ENCODE results near the gene UNC80. TPM values are rescaled to one million over a fixed set of nuclear protein-coding genes. Genes with fewer than 3 reads are reported as not detected.

The UNC80 gene, protein sequence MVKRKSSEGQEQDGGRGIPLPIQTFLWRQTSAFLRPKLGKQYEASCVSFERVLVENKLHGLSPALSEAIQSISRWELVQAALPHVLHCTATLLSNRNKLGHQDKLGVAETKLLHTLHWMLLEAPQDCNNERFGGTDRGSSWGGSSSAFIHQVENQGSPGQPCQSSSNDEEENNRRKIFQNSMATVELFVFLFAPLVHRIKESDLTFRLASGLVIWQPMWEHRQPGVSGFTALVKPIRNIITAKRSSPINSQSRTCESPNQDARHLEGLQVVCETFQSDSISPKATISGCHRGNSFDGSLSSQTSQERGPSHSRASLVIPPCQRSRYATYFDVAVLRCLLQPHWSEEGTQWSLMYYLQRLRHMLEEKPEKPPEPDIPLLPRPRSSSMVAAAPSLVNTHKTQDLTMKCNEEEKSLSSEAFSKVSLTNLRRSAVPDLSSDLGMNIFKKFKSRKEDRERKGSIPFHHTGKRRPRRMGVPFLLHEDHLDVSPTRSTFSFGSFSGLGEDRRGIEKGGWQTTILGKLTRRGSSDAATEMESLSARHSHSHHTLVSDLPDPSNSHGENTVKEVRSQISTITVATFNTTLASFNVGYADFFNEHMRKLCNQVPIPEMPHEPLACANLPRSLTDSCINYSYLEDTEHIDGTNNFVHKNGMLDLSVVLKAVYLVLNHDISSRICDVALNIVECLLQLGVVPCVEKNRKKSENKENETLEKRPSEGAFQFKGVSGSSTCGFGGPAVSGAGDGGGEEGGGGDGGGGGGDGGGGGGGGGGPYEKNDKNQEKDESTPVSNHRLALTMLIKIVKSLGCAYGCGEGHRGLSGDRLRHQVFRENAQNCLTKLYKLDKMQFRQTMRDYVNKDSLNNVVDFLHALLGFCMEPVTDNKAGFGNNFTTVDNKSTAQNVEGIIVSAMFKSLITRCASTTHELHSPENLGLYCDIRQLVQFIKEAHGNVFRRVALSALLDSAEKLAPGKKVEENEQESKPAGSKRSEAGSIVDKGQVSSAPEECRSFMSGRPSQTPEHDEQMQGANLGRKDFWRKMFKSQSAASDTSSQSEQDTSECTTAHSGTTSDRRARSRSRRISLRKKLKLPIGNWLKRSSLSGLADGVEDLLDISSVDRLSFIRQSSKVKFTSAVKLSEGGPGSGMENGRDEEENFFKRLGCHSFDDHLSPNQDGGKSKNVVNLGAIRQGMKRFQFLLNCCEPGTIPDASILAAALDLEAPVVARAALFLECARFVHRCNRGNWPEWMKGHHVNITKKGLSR (N-terminal part only)
- not detected in 2 replicates for total RNA-seq
- not detected in 2 replicates for polyA plus RNA-seq
- polyA plus RNA-seq (2011; cell fraction: cytosol; rRNA removed): not detected in 2 replicates
- 0.01 TPM in 1 of 2 replicates, not detected in the other for polyA plus RNA-seq (2011; cell fraction: nucleus; rRNA removed)
- polyA plus RNA-seq (2012): not detected in 2 replicates
- not detected in 2 replicates for polyA minus RNA-seq
- not detected for polyA minus RNA-seq (2011; cell fraction: cytosol; rRNA and poly(A)+ RNA removed)
- polyA minus RNA-seq (2011; cell fraction: nucleus; rRNA and poly(A)+ RNA removed): not detected in 2 replicates
- percentile 0 among the genes with signal in this experiment for Bru-seq, nascent RNA
- BruChase-seq, experiment 1, labeled RNA remaining after a 6-hour chase: percentile 10 among the genes with signal in this experiment
- percentile 8 among the genes with signal in this experiment for BruChase-seq, experiment 2, labeled RNA remaining after a 2-hour chase
- long read RNA-seq: 0 reads

DNA sequence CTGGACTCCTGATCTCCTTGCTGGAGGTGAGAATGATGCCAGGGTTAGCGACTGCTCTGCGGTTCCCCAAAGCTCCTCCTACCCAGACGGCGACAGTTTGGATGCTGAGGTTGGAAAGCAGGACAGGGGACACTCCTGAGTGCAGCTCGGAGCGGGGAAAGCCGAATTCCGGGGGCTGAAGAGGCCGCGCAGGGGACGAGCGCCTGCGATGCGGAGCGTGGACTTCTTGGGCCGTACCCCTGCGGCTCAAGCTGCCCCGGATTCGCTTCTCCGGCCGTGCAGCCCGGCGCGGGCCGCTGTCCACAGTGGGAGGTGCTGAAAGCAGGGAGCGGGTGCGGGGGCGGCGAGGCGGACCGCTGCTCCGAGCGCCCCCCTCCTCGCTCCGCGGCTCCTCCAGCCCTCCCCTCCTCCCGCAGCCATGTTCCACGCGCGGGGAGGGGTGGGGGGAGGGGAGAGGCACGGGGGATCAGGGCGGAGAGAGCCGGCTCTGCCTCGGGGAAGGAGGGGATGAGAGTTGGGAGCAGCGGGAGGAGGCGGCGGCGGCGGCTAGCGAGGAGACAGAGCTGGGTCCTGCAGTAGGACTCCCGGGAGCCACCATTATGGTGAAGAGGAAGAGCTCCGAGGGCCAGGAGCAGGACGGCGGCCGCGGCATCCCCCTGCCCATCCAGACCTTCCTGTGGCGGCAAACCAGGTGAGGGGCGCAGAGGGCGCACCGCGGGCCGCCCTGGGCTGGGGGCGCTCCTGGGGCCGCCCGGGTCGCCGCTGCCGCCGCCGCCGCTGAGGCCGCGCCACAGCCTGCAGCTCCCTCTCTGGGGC is at the start of gene UNC80:
Gene UNC80 (plus strand): TSS at position 359 of the 816 bp plus-strand sequence. CDS start 241 bp downstream, at position 600.
- peak within 1 kb of the TSS; percentile 47 for H2AFZ ChIP-seq (ENCODE audit: low read depth, low read length)
- no peaks in the 10 kb centered on the region for H3K79me2 ChIP-seq (ENCODE audit: control insufficient read depth, insufficient read depth, low read length)
- intact Hi-C loops (cut with micrococcal nuclease) (no loop called here), dilution Hi-C loops (cut with MboI; ENCODE audit: extremely low pct_ligation_motif_present, low sequenced_read_pairs) (no loop called here)
- H3K9me1 ChIP-seq (replicated peaks; ENCODE audit: control insufficient read depth, extremely low read depth, insufficient read depth, low read length): no peaks in the 10 kb centered on the region
- no peak within 1 kb of the TSS for H3K27ac ChIP-seq (ENCODE audit: insufficient read depth, low read depth, low read length)
- H3K27me3 ChIP-seq (ENCODE audit: control insufficient read depth in 2 of 2, insufficient read depth in 2 of 2, low read length in 2 of 2): peaks cover 4 to 11% of the 10 kb centered on the region in 2 experiments
- peak within 1 kb of the TSS; percentile 52 for H3K4me2 ChIP-seq (ENCODE audit: insufficient read depth, low read length)
- ChIA-PET CTCF (interaction anchor here (0.7 to 2.8 kb wide), 7 partner anchors 15 to 437 kb away, joined by 3 to 11 read pairs (median 3); partner anchors contain the start of gene MAP2), POLR2A (no interaction called here)
- no peaks in the 10 kb centered on the region for H3K9me3 ChIP-seq (replicated peaks; ENCODE audit: control insufficient read depth, insufficient read depth, low read length)
- DNase-seq (ENCODE audit: low read depth, low spot score) (peak; percentile 62), FAIRE-seq (peak; percentile 37)
- no peak for TF ChIP-seq MYC (IDR thresholded peaks at IDR 0.05; ENCODE audit: low read depth, low read length)
- TF ChIP-seq, protein P1, sequence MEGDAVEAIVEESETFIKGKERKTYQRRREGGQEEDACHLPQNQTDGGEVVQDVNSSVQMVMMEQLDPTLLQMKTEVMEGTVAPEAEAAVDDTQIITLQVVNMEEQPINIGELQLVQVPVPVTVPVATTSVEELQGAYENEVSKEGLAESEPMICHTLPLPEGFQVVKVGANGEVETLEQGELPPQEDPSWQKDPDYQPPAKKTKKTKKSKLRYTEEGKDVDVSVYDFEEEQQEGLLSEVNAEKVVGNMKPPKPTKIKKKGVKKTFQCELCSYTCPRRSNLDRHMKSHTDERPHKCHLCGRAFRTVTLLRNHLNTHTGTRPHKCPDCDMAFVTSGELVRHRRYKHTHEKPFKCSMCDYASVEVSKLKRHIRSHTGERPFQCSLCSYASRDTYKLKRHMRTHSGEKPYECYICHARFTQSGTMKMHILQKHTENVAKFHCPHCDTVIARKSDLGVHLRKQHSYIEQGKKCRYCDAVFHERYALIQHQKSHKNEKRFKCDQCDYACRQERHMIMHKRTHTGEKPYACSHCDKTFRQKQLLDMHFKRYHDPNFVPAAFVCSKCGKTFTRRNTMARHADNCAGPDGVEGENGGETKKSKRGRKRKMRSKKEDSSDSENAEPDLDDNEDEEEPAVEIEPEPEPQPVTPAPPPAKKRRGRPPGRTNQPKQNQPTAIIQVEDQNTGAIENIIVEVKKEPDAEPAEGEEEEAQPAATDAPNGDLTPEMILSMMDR (IDR thresholded peaks at IDR 0.05; ENCODE audit: extremely low read depth in 1 of 2, insufficient read depth in 1 of 2, low read depth in 1 of 2, low read length in 2 of 2): no peak
- TF ChIP-seq JUN (IDR thresholded peaks at IDR 0.05; ENCODE audit: borderline replicate concordance, insufficient read depth, insufficient read length, low read depth): no peak
- no peak for TF ChIP-seq GATA2 (IDR thresholded peaks at IDR 0.05; ENCODE audit: insufficient read depth, insufficient read length, low read depth, low read length)
- no peak for TF ChIP-seq POLR2A (IDR thresholded peaks at IDR 0.05; ENCODE audit: low read depth, low read length)
- TF ChIP-seq EZH2 (IDR thresholded peaks at IDR 0.05; ENCODE audit: borderline replicate concordance, low read depth, low read length, severe bottlenecking): peak; percentile 54
- TF ChIP-seq FOS (IDR thresholded peaks at IDR 0.05; ENCODE audit: borderline replicate concordance, insufficient read depth, low read length): no peak
- H3K9ac ChIP-seq (replicated peaks; ENCODE audit: extremely low read depth, insufficient read depth, low read length): no peak within 1 kb of the TSS
- no TSS peak for BruUV-seq (replicated peaks)
- peak within 1 kb of the TSS in 2 of 3 experiments; percentile 11 to 17 for H3K4me3 ChIP-seq (replicated peaks in 1 of 3; ENCODE audit: insufficient read depth in 1 of 3, low read depth in 1 of 3, low read length in 3 of 3)
- H3K4me1 ChIP-seq (ENCODE audit: control insufficient read depth, extremely low read depth, insufficient read depth, low read length): peaks cover 3% of the 10 kb centered on the region
- H3K36me3 ChIP-seq (ENCODE audit: control insufficient read depth in 2 of 2, extremely low read depth in 1 of 2, insufficient read depth in 2 of 2, low read length in 2 of 2): no peaks in the 10 kb centered on the region
- H4K20me1 ChIP-seq (replicated peaks; ENCODE audit: control insufficient read depth, extremely low read depth, insufficient read depth, low read length): no peaks in the 10 kb centered on the region

Measured in endothelial cell of umbilical vein (primary cell).